HUES48 (cell line): ENCODE data around the gene SHISA5.

ENCODE experiments used
- H3K27ac ChIP-seq: one replicate; pipeline ENCODE4 v1.7.0; 2013; ENCODE audit warnings: low read depth, low read length, inconsistent platforms
- H3K27me3 ChIP-seq: 2 replicates; pipeline ENCODE4 v1.6.1; 2013; ENCODE audit warnings: mild to moderate bottlenecking, low read length; ENCODE audit not compliant: control insufficient read depth, insufficient read depth
- H3K36me3 ChIP-seq: 2 replicates; pipeline ENCODE4 v1.6.1; 2013; ENCODE audit warnings: low read length; ENCODE audit not compliant: control insufficient read depth, insufficient read depth
- H3K4me1 ChIP-seq: 2 replicates; pipeline ENCODE4 v1.6.1; 2013; ENCODE audit warnings: mild to moderate bottlenecking, low read length; ENCODE audit not compliant: control insufficient read depth, insufficient read depth
- H3K4me3 ChIP-seq: 2 replicates; pipeline ENCODE4 v1.5.1; 2013; ENCODE audit warnings: mild to moderate bottlenecking, low read depth, low read length
- H3K9ac ChIP-seq: 2 replicates; pipeline ENCODE4 v1.6.1; 2013; ENCODE audit warnings: mild to moderate bottlenecking, low read depth, low read length, moderate library complexity
- H3K9me3 ChIP-seq: 2 replicates; pipeline ENCODE4 v1.6.1; 2013; ENCODE audit warnings: low read length; ENCODE audit not compliant: control insufficient read depth, insufficient read depth

SHISA5 gene

GRCh38 chr3:48423241-48423882 lies 80.6 kb downstream of the SHISA5 start:
- H3K27ac ChIP-seq, result no peak overlapping the region
- H3K4me1 ChIP-seq, result peaks cover 9% of the 10 kb centered on the region

GRCh38 chr3:48422681-48423080 lies 81.3 kb downstream of the SHISA5 start:
- H3K9me3 ChIP-seq, result no peaks in the 10 kb centered on the region
- peaks cover 73% of the 10 kb centered on the region for H3K36me3 ChIP-seq
- no peak overlapping the region for H3K27ac ChIP-seq
- peaks cover 3% of the 10 kb centered on the region; the same call in 1 of the 2 replicates for H3K4me1 ChIP-seq
- H3K9ac ChIP-seq, result no peak overlapping the region
- H3K4me3 ChIP-seq, result no peak overlapping the region
- H3K27me3 ChIP-seq, result no peaks in the 10 kb centered on the region

More at GRCh38 chr3:48423241-48423882, 80.6 kb downstream of the SHISA5 start:
- H3K36me3 ChIP-seq, result peaks cover 66% of the 10 kb centered on the region
- H3K9me3 ChIP-seq, result no peaks in the 10 kb centered on the region
- H3K9ac ChIP-seq, result no peak overlapping the region
- no peaks in the 10 kb centered on the region for H3K27me3 ChIP-seq
- no peak overlapping the region for H3K4me3 ChIP-seq

GRCh38 chr3:48422272-48422671 lies 81.7 kb downstream of the SHISA5 start:
- Histone ChIP-seq H3K36me3 (peaks cover 77% of the 10 kb centered on the region), H3K27ac (no peak overlapping the region), H3K4me3 (no peak overlapping the region), H3K9me3 (no peaks in the 10 kb centered on the region), H3K27me3 (no peaks in the 10 kb centered on the region), H3K4me1 (no peaks in the 10 kb centered on the region), H3K9ac (no peak overlapping the region)

- Histone ChIP-seq H3K36me3 (peaks cover 94% of the 10 kb centered on the region), H3K27ac (no peak overlapping the region), H3K4me3 (no peak overlapping the region), H3K9me3 (no peaks in the 10 kb centered on the region), H3K27me3 (no peaks in the 10 kb centered on the region), H3K9ac (no peak overlapping the region), H3K4me1 (no peaks in the 10 kb centered on the region)
Observed at GRCh38 chr3:48420561-48420960, 83.4 kb downstream of the SHISA5 start.

- Histone ChIP-seq H3K27ac (no peak overlapping the region), H3K4me1 (no peaks in the 10 kb centered on the region), H3K36me3 (peaks cover 97% of the 10 kb centered on the region)
Observed at GRCh38 chr3:48419597-48419996, 84.4 kb downstream of the SHISA5 start.

GRCh38 chr3:48419149-48419548 lies 84.8 kb downstream of the SHISA5 start:
- Histone ChIP-seq H3K4me1 (no peaks in the 10 kb centered on the region), H3K4me3 (no peak overlapping the region), H3K9ac (no peak overlapping the region), H3K27ac (no peak overlapping the region), H3K36me3 (peaks cover 97% of the 10 kb centered on the region), H3K27me3 (no peaks in the 10 kb centered on the region), H3K9me3 (no peaks in the 10 kb centered on the region)

More at GRCh38 chr3:48419597-48419996, 84.4 kb downstream of the SHISA5 start:
- Histone ChIP-seq H3K4me3 (no peak overlapping the region), H3K9ac (no peak overlapping the region), H3K9me3 (no peaks in the 10 kb centered on the region), H3K27me3 (no peaks in the 10 kb centered on the region)

GRCh38 chr3:48418651-48419050 lies 85.3 kb downstream of the SHISA5 start:
- Histone ChIP-seq H3K4me1 (no peaks in the 10 kb centered on the region), H3K27me3 (no peaks in the 10 kb centered on the region), H3K27ac (no peak overlapping the region), H3K36me3 (peaks cover 99% of the 10 kb centered on the region), H3K4me3 (no peak overlapping the region), H3K9ac (no peak overlapping the region), H3K9me3 (no peaks in the 10 kb centered on the region)

- Histone ChIP-seq H3K27me3 (no peaks in the 10 kb centered on the region), H3K9ac (no peak overlapping the region), H3K4me3 (no peak overlapping the region), H3K27ac (no peak overlapping the region), H3K9me3 (no peaks in the 10 kb centered on the region), H3K36me3 (peaks cover 99% of the 10 kb centered on the region), H3K4me1 (no peaks in the 10 kb centered on the region)
Observed at GRCh38 chr3:48418140-48418539, 85.8 kb downstream of the SHISA5 start.
